ENCODE data around the gene SYNDIG1. TPM values are rescaled to one million over a fixed set of nuclear protein-coding genes. Genes with fewer than 3 reads are reported as not detected.
A peak's percentile ranks its signal among the peaks of the same experiment; 100 is the strongest.

The SYNDIG1 gene
- total and polyA plus RNA-seq, 4 donors = 0.20 to 5.0 (median 0.63) TPM

DNA sequence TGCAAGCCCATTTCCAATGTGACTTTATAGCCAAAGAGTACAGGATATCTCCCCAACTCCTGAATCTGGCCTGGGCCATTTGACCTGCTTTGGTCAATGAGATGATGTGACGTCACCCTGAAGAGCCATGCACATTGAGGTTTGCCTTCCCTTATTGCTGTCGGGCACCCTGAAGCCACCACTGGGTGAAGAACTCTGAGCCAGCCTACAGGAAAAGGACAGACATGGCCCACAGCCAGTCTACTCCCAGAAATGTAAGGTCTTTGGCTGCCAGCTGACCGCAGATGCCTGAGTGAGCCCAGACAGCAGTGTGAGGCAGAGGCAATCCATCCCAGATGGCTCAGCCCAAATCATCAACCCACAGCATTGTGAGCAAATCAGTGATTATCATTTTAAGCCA, 3.7 kb upstream of the SYNDIG1 start:
- DNase-seq (peak; percentile 48 to 58 (median 55)), ATAC-seq (ENCODE audit: insufficient read depth, low FRiP score) (no peak)
- Histone ChIP-seq H3K4me3 (no peak overlapping the region), H3K4me1 (ENCODE audit: control insufficient read depth in 5 of 5, insufficient read depth in 5 of 5, low read length in 5 of 5) (peaks cover 0 to 31% (median 2%) of the 10 kb centered on the region in 5 donors), H3K9ac (ENCODE audit: insufficient read depth in 1 of 2, low read length in 2 of 2) (no peak overlapping the region), H3K36me3 (ENCODE audit: control insufficient read depth in 4 of 4, insufficient read depth in 4 of 4, low read length in 4 of 4) (no peaks in the 10 kb centered on the region), H3K9me3 (ENCODE audit: control insufficient read depth in 4 of 4, insufficient read depth in 3 of 4, low read length in 3 of 4) (no peaks in the 10 kb centered on the region), H3K27ac (ENCODE audit: low read depth in 1 of 2, low read length in 1 of 2) (no peak overlapping the region), H3K27me3 (ENCODE audit: control insufficient read depth in 3 of 3, insufficient read depth in 3 of 3, low read length in 2 of 3) (peaks cover 10 to 32% (median 11%) of the 10 kb centered on the region in 3 donors)
- TF ChIP-seq, protein P1, sequence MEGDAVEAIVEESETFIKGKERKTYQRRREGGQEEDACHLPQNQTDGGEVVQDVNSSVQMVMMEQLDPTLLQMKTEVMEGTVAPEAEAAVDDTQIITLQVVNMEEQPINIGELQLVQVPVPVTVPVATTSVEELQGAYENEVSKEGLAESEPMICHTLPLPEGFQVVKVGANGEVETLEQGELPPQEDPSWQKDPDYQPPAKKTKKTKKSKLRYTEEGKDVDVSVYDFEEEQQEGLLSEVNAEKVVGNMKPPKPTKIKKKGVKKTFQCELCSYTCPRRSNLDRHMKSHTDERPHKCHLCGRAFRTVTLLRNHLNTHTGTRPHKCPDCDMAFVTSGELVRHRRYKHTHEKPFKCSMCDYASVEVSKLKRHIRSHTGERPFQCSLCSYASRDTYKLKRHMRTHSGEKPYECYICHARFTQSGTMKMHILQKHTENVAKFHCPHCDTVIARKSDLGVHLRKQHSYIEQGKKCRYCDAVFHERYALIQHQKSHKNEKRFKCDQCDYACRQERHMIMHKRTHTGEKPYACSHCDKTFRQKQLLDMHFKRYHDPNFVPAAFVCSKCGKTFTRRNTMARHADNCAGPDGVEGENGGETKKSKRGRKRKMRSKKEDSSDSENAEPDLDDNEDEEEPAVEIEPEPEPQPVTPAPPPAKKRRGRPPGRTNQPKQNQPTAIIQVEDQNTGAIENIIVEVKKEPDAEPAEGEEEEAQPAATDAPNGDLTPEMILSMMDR (IDR thresholded peaks at IDR 0.05; ENCODE audit: control extremely low read depth, extremely low read depth) = no peak
- WGBS, 2 donors = 68 to 80% methylated on average over 3 of the region's 3 CpGs

GRCh38 chr20:24468401-24469115, 871 bp upstream of the SYNDIG1 start:
- H3K27ac ChIP-seq (ENCODE audit: low read depth in 1 of 2, low read length in 1 of 2) = peak overlapping the region in 1 of 2 donors; percentile 88
- 32 to 36% methylated on average over 23 of the region's 23 CpGs for WGBS, 2 donors
- ATAC-seq (ENCODE audit: insufficient read depth, low FRiP score) (no peak), DNase-seq (no peak)
- no peaks in the 10 kb centered on the region for H3K9me3 ChIP-seq (ENCODE audit: control insufficient read depth in 4 of 4, insufficient read depth in 3 of 4, low read length in 3 of 4)
- peaks cover 0 to 28% (median 4%) of the 10 kb centered on the region in 5 donors for H3K4me1 ChIP-seq (ENCODE audit: control insufficient read depth in 5 of 5, insufficient read depth in 5 of 5, low read length in 5 of 5)
- no peak overlapping the region for H3K9ac ChIP-seq (ENCODE audit: insufficient read depth in 1 of 2, low read length in 2 of 2)
- H3K36me3 ChIP-seq (ENCODE audit: control insufficient read depth in 4 of 4, insufficient read depth in 4 of 4, low read length in 4 of 4) = no peaks in the 10 kb centered on the region
- TF ChIP-seq, protein P1 (IDR thresholded peaks at IDR 0.05; ENCODE audit: control extremely low read depth, extremely low read depth) = no peak
- no peak overlapping the region for H3K4me3 ChIP-seq
- peaks cover 11 to 56% (median 15%) of the 10 kb centered on the region in 3 donors for H3K27me3 ChIP-seq (ENCODE audit: control insufficient read depth in 3 of 3, insufficient read depth in 3 of 3, low read length in 2 of 3)

GRCh38 chr20:24469894-24470745, 691 bp downstream of the SYNDIG1 start:
- peaks cover 11 to 57% (median 15%) of the 10 kb centered on the region in 3 donors for H3K27me3 ChIP-seq (ENCODE audit: control insufficient read depth in 3 of 3, insufficient read depth in 3 of 3, low read length in 2 of 3)
- ATAC-seq (ENCODE audit: insufficient read depth, low FRiP score) (no peak), DNase-seq (peak; percentile 25 to 34 (median 34))
- no peak overlapping the region for H3K9ac ChIP-seq (ENCODE audit: insufficient read depth in 1 of 2, low read length in 2 of 2)
- H3K4me3 ChIP-seq = no peak overlapping the region
- TF ChIP-seq, protein P1 (IDR thresholded peaks at IDR 0.05; ENCODE audit: control extremely low read depth, extremely low read depth) = no peak
- no peaks in the 10 kb centered on the region for H3K36me3 ChIP-seq (ENCODE audit: control insufficient read depth in 4 of 4, insufficient read depth in 4 of 4, low read length in 4 of 4)
- peaks cover 0 to 28% (median 4%) of the 10 kb centered on the region in 5 donors for H3K4me1 ChIP-seq (ENCODE audit: control insufficient read depth in 5 of 5, insufficient read depth in 5 of 5, low read length in 5 of 5)
- H3K27ac ChIP-seq (ENCODE audit: low read depth in 1 of 2, low read length in 1 of 2) = peak overlapping the region in 1 of 2 donors; percentile 88
- whole genome bisulfite sequencing, 2 donors = 2% methylated on average over 58 to 62 of the region's 62 CpGs
- H3K9me3 ChIP-seq (ENCODE audit: control insufficient read depth in 4 of 4, insufficient read depth in 3 of 4, low read length in 3 of 4) = no peaks in the 10 kb centered on the region

Data from lung (tissue), 12 donors.